ENCODE results near the gene ITGB6. TPM values are rescaled to one million over a fixed set of nuclear protein-coding genes. Genes with fewer than 3 reads are reported as not detected.

Gene ITGB6
- total and polyA plus RNA-seq, 2 of the 8 experiments (the other 6 are each of a cell fraction or from before 2014, with no cell fraction given): not detected

DNA sequence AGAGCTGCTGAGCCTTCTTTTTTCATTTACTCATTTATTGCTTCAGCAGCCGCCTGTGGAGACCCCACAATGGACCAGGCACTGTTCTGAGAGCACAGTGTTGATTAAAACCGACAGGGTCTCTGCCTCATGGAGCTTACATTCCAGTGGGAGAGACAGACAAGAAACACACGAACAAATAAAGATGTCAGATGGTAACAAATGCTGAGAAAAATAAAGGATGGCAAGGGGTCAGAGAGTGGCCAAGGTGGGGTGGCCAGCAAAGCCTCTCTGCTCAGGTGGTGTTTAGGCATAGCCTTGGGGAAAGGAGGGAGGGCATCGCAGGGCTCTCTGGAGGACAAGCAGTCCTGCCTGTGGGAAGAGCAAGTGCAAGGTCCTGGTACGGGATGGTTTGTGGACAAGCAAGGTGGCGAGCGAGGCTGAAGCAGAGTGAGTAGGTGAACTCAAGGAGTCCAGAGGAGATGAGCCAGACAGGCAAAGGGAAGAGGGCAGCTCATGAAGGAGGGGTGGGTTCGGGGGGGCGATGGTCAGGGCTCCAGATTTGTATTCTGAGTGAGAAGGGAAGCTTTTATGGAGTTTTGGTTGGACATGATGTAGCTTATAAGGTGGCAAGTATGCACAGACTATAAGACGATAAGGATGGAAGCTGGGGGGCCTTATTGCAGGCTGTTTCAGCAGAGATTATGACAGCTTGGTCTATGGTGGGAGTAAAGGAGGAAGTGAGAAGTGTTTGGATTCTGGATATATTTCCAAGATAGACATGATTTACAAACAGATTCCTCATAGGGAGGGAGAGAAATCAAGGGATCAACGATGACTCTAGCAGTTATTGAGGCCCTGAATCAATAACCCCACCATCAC lies 8.8 kb upstream of the ITGB6 start:
- Histone ChIP-seq H3K23me2 (ENCODE audit: low read depth, low read length) (no peaks in the 10 kb centered on the region), H3K23ac (ENCODE audit: insufficient read length) (no peak overlapping the region), H2AK5ac (ENCODE audit: low read depth, low read length) (no peak overlapping the region), H3K4me1 (replicated peaks in 1 of 4; ENCODE audit: control insufficient read depth in 3 of 4, insufficient read depth in 4 of 4, low read length in 3 of 4) (no peaks in the 10 kb centered on the region), H4K8ac (ENCODE audit: extremely low read depth, insufficient read depth, low read length) (no peak overlapping the region), H2AFZ (ENCODE audit: low read length) (no peak overlapping the region), H3K27me3 (replicated peaks in 1 of 4; ENCODE audit: control insufficient read depth in 3 of 4, extremely low read depth in 1 of 4, insufficient read depth in 3 of 4, low read length in 3 of 4) (no peaks in the 10 kb centered on the region), H4K20me1 (replicated peaks in 1 of 2; ENCODE audit: control insufficient read depth in 1 of 2, insufficient read depth in 2 of 2, low read length in 2 of 2) (no peaks in the 10 kb centered on the region), H3K36me3 (ENCODE audit: control insufficient read depth in 2 of 4, insufficient read depth in 4 of 4, low read length in 3 of 4) (no peaks in the 10 kb centered on the region), H3K27ac (ENCODE audit: low read depth, low read length) (no peak overlapping the region), H2BK20ac (ENCODE audit: low read length) (no peak overlapping the region), H4K91ac (replicated peaks; ENCODE audit: insufficient read length, low read length) (no peak overlapping the region), H3K4me3 (ENCODE audit: extremely low read depth in 1 of 4, insufficient read depth in 2 of 4, low read depth in 3 of 4, low read length in 4 of 4) (no peak overlapping the region), H2BK12ac (ENCODE audit: low read depth, low read length) (no peak overlapping the region), H3K56ac (replicated peaks; ENCODE audit: insufficient read length, low read depth, low read length) (no peak overlapping the region), H3K9me3 (ENCODE audit: insufficient read depth in 2 of 2, low read depth in 1 of 2, low read length in 1 of 2) (0 out of 4 replicates have a peak, but pooled peaks cover 0 to 4% of the 10 kb centered on the region in 2 experiments), H3K4me2 (ENCODE audit: insufficient read depth in 1 of 2, low read depth in 2 of 2, low read length in 2 of 2) (no peak overlapping the region), H2BK15ac (ENCODE audit: low read length) (no peak overlapping the region), H3K14ac (ENCODE audit: insufficient read length) (no peak overlapping the region), H3K79me1 (ENCODE audit: low read depth, low read length) (no peaks in the 10 kb centered on the region), H3K79me2 (ENCODE audit: control insufficient read depth in 1 of 2, insufficient read depth in 2 of 2, low read length in 2 of 2) (no peaks in the 10 kb centered on the region), H2BK120ac (replicated peaks; ENCODE audit: low read depth, low read length) (no peak overlapping the region), H3K9ac (replicated peaks in 1 of 4; ENCODE audit: extremely low read depth in 1 of 4, low read depth in 3 of 4, low read length in 3 of 4) (no peak overlapping the region), H3K4ac (replicated peaks; ENCODE audit: insufficient read length, low read depth, low read length) (no peak overlapping the region), H2BK5ac (ENCODE audit: low read depth, low read length) (no peak overlapping the region), H3K18ac (ENCODE audit: extremely low read depth, low read length) (no peak overlapping the region), H4K5ac (ENCODE audit: insufficient read length, low read depth, low read length) (no peak overlapping the region)
- 93% methylated on average over 11 of the region's 11 CpGs; no CpG with 5 or more reads in 1 of the 2 experiments for WGBS, 2 experiments (ENCODE audit: extremely low coverage in 1 of 2, insufficient coverage in 1 of 2, insufficient read length in 1 of 2, insufficient replicate concordance in 2 of 2, low coverage in 1 of 2, low lambda C conversion rate in 2 of 2, missing lambda C conversion rate in 1 of 2)
- no peak for DNase-seq (ENCODE audit: low read depth in 1 of 2, low spot score in 2 of 2)
- CTCF ChIA-PET (ENCODE audit: partially characterized antibody): interaction anchor here (0.6 to 5.1 kb wide), 22 partner anchors 9 to 796 kb away, joined by 3 to 43 read pairs (median 4); partner anchors contain the start of gene ITGB6
- POLR2A ChIA-PET (ENCODE audit: partially characterized antibody): no interaction called here
- FAIRE-seq: no peak
- no peak for TF ChIP-seq SIRT6 (IDR thresholded peaks at IDR 0.05; ENCODE audit: low read length)
- TF ChIP-seq RAD21 (IDR thresholded peaks at IDR 0.05 in 1 of 2, conservative IDR thresholded peaks at IDR 0.05 in 1 of 2; ENCODE audit: low read depth in 2 of 2, low read length in 2 of 2): no peak
- no peak for TF ChIP-seq TCF12 (IDR thresholded peaks at IDR 0.05; ENCODE audit: low read depth, low read length)
- no peak for TF ChIP-seq TBP (IDR thresholded peaks at IDR 0.05; ENCODE audit: low read depth, low read length)
- TF ChIP-seq TAF1 (IDR thresholded peaks at IDR 0.05; ENCODE audit: low read depth, low read length): no peak
- TF ChIP-seq GABPA (IDR thresholded peaks at IDR 0.05; ENCODE audit: borderline replicate concordance, insufficient read depth, low read length): no peak
- no peak for TF ChIP-seq SUZ12 (IDR thresholded peaks at IDR 0.05; ENCODE audit: low read length)
- TF ChIP-seq BACH1 (IDR thresholded peaks at IDR 0.05; ENCODE audit: low read length): no peak
- no peak for TF ChIP-seq EZH2 (IDR thresholded peaks at IDR 0.05; ENCODE audit: low read depth, low read length, severe bottlenecking)
- no peak for TF ChIP-seq RXRA (IDR thresholded peaks at IDR 0.05; ENCODE audit: insufficient read depth, low read depth, low read length)
- no peak for TF ChIP-seq KDM5A (IDR thresholded peaks at IDR 0.05; ENCODE audit: low read length)
- no peak for TF ChIP-seq BCL11A (IDR thresholded peaks at IDR 0.05; ENCODE audit: low read depth in 2 of 2, low read length in 2 of 2)
- TF ChIP-seq SIX5 (IDR thresholded peaks at IDR 0.05; ENCODE audit: low read depth, low read length): no peak

All from H1 (cell line).